ENCODE results near the gene NFS1. TPM values are rescaled to one million over a fixed set of nuclear protein-coding genes. Genes with fewer than 3 reads are reported as not detected.

The NFS1 gene
- total RNA-seq, 2 experiments from 2014 or later, result 32.7 to 34.7 TPM

DNA sequence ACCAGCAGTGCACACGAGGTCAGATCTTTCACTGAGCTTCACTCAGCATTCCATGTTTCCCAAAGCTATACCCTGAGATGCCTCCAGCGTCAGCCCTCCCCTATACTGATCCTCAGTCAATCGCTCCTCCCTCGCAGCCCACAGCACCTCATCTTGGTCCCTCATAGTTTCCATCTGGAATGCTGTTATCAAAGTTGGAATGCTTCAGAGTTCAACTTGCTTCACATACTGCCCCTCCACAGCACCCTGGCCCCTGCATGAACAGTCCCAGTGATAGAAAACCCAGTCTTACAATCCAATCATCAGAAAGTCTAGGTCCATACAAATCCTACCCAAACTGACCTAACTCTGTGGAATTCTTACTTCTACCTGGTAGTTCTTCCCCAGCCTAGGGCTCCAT lies 63.5 kb downstream of the NFS1 start:
- ChIA-PET CTCF (interaction anchor here (1.4 to 2.0 kb wide), 2 partner anchors 16 to 35 kb away, joined by 4 to 6 read pairs; no protein-coding TSS in a partner anchor), POLR2A (no interaction called here)
- Mint-ChIP-seq H3K36me3 (ENCODE audit: low read depth) (peaks cover 13% of the 10 kb centered on the region), H3K9me3 (ENCODE audit: insufficient read depth) (no peaks in the 10 kb centered on the region), H3K4me3 (no peak overlapping the region), H3K4me1 (ENCODE audit: low read depth) (peaks cover 10% of the 10 kb centered on the region), H3K27ac (no peak overlapping the region), H3K27me3 (ENCODE audit: low read depth) (no peaks in the 10 kb centered on the region)
- ATAC-seq, result no peak
- DNase-seq, result no peak

DNA sequence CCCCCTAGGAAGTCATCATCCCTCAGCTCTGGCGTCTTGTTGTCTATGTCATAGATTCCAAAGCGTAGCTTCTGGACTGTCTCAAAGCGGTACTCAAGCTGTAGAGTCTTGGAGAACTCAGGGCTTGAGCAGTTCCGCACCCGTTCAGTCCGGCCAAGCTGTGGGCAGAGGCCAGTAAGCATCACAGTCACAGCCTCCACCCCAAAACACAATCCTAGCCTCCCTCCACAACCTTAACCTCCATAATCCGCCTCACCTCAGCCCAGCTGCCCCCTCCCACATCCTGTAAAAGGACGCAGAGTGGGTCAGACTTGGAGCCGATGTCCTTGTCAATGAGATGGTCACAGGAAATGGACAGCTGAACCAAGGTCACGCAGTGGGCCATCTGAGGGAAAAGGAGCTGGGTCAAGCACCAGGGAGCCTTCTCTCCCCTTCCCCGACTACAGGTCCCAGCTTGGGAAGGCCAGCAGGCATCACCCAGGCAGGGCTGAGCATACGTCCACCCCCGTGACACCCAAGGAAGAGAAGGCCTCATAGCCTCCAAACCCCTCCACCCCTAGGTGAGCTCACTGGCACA lies 66.5 kb downstream of the NFS1 start:
- no peak for ATAC-seq
- ChIA-PET CTCF (interaction anchor here (4.2 kb wide), 1 partner anchor 14 kb away, joined by 24 read pairs; no protein-coding TSS in a partner anchor), POLR2A (no interaction called here)
- Mint-ChIP-seq H3K36me3 (ENCODE audit: low read depth) (peaks cover 30% of the 10 kb centered on the region), H3K27me3 (ENCODE audit: low read depth) (no peaks in the 10 kb centered on the region), H3K9me3 (ENCODE audit: insufficient read depth) (no peaks in the 10 kb centered on the region), H3K27ac (no peak overlapping the region), H3K4me1 (ENCODE audit: low read depth) (no peaks in the 10 kb centered on the region), H3K4me3 (no peak overlapping the region)
- no peak for DNase-seq

GRCh38 chr20:35630636-35631035 lies 68.5 kb downstream of the NFS1 start:
- DNase-seq, result no peak
- no peak overlapping the region for H3K27ac Mint-ChIP-seq
- ChIA-PET POLR2A (interaction anchor here (0.9 to 1.7 kb wide), 2 partner anchors 10 to 31 kb away, joined by 3 to 10 read pairs; no protein-coding TSS in a partner anchor), CTCF (interaction anchor here (1.2 to 4.2 kb wide), 2 partner anchors 12 to 30 kb away, joined by 5 to 24 read pairs; no protein-coding TSS in a partner anchor)
- H3K4me1 Mint-ChIP-seq (ENCODE audit: low read depth), result no peaks in the 10 kb centered on the region
- H3K36me3 Mint-ChIP-seq (ENCODE audit: low read depth), result peaks cover 42% of the 10 kb centered on the region
- no peaks in the 10 kb centered on the region for H3K27me3 Mint-ChIP-seq (ENCODE audit: low read depth)
- no peak for ATAC-seq
- no peak overlapping the region for H3K4me3 Mint-ChIP-seq
- no peaks in the 10 kb centered on the region for H3K9me3 Mint-ChIP-seq (ENCODE audit: insufficient read depth)

DNA sequence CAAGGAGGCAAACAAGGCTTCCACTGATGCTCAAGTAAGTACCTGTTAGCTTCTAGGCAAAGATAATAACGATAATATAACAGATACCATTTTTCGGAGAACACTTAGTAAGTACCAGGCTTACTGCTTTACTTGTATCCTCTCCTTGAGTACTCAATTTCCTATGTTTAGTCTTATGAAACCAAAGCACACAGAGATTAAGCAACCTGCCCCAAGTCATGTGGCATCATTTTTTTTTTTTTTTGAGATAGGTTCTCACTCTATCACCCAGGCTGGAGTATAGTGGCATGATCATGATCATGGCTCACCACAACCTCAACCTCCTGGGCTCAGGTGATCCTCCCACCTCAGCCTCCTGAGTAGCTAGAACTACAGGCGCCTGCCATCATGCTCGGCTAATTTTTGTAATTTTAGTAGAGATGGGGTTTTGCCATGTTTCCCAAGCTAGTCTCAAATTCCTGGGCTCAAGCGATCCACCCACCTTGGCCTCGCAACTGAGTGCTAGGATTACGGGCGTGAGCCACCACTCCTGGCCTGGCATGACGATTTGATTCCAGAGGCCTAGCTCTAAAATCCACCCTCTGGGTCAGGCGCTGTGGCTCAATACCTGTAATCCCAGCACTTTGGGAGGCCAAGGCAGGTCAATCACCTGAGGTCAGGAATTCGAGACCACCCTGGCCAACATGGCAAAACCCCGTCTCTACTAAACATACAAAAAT lies 69.6 kb downstream of the NFS1 start:
- Mint-ChIP-seq H3K27ac (no peak overlapping the region), H3K4me3 (no peak overlapping the region), H3K9me3 (ENCODE audit: insufficient read depth) (no peaks in the 10 kb centered on the region), H3K36me3 (ENCODE audit: low read depth) (peaks cover 45% of the 10 kb centered on the region), H3K4me1 (ENCODE audit: low read depth) (no peaks in the 10 kb centered on the region), H3K27me3 (ENCODE audit: low read depth) (no peaks in the 10 kb centered on the region)
- CTCF ChIA-PET, result interaction anchor here (4.2 kb wide), 1 partner anchor 11 kb away, joined by 24 read pairs; no protein-coding TSS in a partner anchor
- ATAC-seq (no peak), DNase-seq (no peak)
- POLR2A ChIA-PET, result interaction anchor here (0.6 to 1.7 kb wide), 4 partner anchors 9 to 72 kb away, joined by 3 to 10 read pairs (median 3); no protein-coding TSS in a partner anchor

GRCh38 chr20:35627121-35627520 lies 72.0 kb downstream of the NFS1 start:
- no peak overlapping the region for H3K27ac Mint-ChIP-seq
- DNase-seq (no peak), ATAC-seq (no peak)
- H3K36me3 Mint-ChIP-seq (ENCODE audit: low read depth), result peaks cover 43% of the 10 kb centered on the region
- H3K4me3 Mint-ChIP-seq, result no peak overlapping the region
- no peaks in the 10 kb centered on the region for H3K9me3 Mint-ChIP-seq (ENCODE audit: insufficient read depth)
- H3K27me3 Mint-ChIP-seq (ENCODE audit: low read depth), result no peaks in the 10 kb centered on the region
- ChIA-PET POLR2A (no interaction called here), CTCF (interaction anchor here (1.0 kb wide), 1 partner anchor 8 kb away, joined by 6 read pairs; no protein-coding TSS in a partner anchor)
- H3K4me1 Mint-ChIP-seq (ENCODE audit: low read depth), result no peaks in the 10 kb centered on the region

DNA sequence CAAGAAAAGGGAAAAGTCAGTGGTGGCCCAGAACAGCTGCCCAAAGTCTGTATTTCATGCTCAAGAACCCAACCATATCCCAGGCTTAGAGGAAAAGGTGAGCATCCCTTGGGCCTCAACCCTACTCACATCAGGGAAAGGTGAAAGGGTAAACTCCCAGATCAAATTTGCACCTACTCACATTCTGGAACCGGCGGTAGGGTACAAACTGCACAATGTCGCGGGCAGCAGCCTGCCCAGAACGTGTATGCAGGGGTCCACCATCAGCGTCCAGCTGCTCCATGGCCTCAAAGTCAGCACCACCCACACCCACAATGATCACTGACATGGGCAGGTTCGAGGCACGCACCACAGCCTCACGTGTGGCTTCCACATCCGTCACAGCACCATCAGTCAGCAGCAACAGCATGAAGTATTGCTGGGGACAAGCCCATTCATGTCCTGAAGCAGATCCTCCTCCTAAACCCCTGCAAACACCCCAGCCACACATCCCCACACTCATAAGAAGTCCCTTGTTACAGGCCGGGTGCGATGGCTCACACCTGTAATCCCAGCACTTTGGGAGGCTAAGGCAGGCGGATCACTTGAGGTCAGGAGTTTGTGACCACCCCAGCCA lies 72.7 kb downstream of the NFS1 start:
- Mint-ChIP-seq H3K36me3 (ENCODE audit: low read depth) (peaks cover 46% of the 10 kb centered on the region), H3K27ac (peak overlapping the region; percentile 39), H3K4me3 (no peak overlapping the region), H3K4me1 (ENCODE audit: low read depth) (no peaks in the 10 kb centered on the region), H3K9me3 (ENCODE audit: insufficient read depth) (no peaks in the 10 kb centered on the region), H3K27me3 (ENCODE audit: low read depth) (no peaks in the 10 kb centered on the region)
- ChIA-PET CTCF (no interaction called here), POLR2A (no interaction called here)
- DNase-seq (no peak), ATAC-seq (no peak)

DNA sequence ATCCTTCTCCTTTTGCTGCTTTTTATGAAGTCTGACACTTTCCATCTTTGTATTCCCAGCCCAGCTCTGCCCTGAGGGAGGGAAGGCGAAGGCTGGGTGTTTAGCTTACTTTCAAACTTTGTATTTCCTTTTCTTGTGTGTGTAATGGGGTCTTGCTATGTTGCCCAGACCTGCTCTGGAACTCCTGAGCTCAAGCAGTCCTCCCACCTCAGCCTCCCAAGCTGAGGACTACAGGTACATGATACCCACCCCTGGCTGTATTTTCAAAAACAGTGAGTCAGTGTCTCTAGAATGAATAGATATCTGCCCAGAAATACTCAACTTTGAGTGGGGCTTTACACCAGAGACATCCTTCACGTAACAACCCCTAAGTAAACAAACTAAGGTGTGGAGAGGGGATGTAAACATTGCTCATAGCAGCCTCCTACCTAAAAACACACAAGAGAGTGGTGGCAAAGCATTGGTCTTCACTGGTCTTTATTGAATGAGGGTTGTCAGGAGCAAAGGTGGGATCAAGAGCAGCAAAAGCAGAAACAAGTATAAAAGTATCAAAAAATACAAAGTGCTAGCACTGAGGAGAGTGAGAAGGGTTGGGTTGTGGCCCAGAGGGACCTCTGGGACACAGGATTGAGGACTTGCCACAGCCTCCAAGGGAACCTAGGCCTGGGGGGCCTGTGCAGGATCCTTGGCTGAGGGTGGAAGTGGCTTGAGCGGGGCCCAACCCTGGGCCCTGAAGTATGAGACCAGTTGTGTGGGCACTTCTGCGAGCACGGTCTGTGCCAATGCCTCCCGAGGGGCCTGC lies 73.4 kb downstream of the NFS1 start:
- CTCF ChIA-PET, result no interaction called here
- Mint-ChIP-seq H3K27me3 (ENCODE audit: low read depth) (no peaks in the 10 kb centered on the region), H3K36me3 (ENCODE audit: low read depth) (peaks cover 44% of the 10 kb centered on the region), H3K9me3 (ENCODE audit: insufficient read depth) (no peaks in the 10 kb centered on the region), H3K27ac (no peak overlapping the region), H3K4me1 (ENCODE audit: low read depth) (no peaks in the 10 kb centered on the region), H3K4me3 (no peak overlapping the region)
- no peak for ATAC-seq
- DNase-seq, result no peak
- POLR2A ChIA-PET, result interaction anchor here (0.6 to 1.3 kb wide), 2 partner anchors 38 to 184 kb away, joined by 3 to 5 read pairs; partner anchors contain the start of genes CPNE1 and RBM12

- Mint-ChIP-seq H3K27me3 (ENCODE audit: low read depth) (no peaks in the 10 kb centered on the region), H3K4me3 (no peak overlapping the region), H3K9me3 (ENCODE audit: insufficient read depth) (no peaks in the 10 kb centered on the region), H3K27ac (no peak overlapping the region), H3K36me3 (ENCODE audit: low read depth) (peaks cover 17% of the 10 kb centered on the region), H3K4me1 (ENCODE audit: low read depth) (peaks cover 30% of the 10 kb centered on the region)
- CTCF ChIA-PET, result interaction anchor here (1.4 kb wide), 1 partner anchor 264 kb away, joined by 3 read pairs; no protein-coding TSS in a partner anchor
- ATAC-seq, result no peak
- DNase-seq, result no peak
- POLR2A ChIA-PET, result interaction anchor here (2.3 kb wide), 1 partner anchor 9 kb away, joined by 10 read pairs; no protein-coding TSS in a partner anchor
Observed at GRCh38 chr20:35621560-35621946, 77.6 kb downstream of the NFS1 start.

GRCh38 chr20:35620818-35621559 lies 78.2 kb downstream of the NFS1 start:
- CTCF ChIA-PET, result interaction anchor here (1.4 to 4.3 kb wide), 6 partner anchors 9 to 264 kb away, joined by 3 to 43 read pairs (median 17); partner anchors contain the start of gene CEP250
- H3K27me3 Mint-ChIP-seq (ENCODE audit: low read depth), result no peaks in the 10 kb centered on the region
- POLR2A ChIA-PET, result interaction anchor here (2.3 kb wide), 1 partner anchor 9 kb away, joined by 10 read pairs; no protein-coding TSS in a partner anchor
- ATAC-seq (no peak), DNase-seq (no peak)
- H3K4me1 Mint-ChIP-seq (ENCODE audit: low read depth), result peaks cover 30% of the 10 kb centered on the region
- no peak overlapping the region for H3K27ac Mint-ChIP-seq
- H3K9me3 Mint-ChIP-seq (ENCODE audit: insufficient read depth), result no peaks in the 10 kb centered on the region
- H3K4me3 Mint-ChIP-seq, result no peak overlapping the region
- H3K36me3 Mint-ChIP-seq (ENCODE audit: low read depth), result peaks cover 13% of the 10 kb centered on the region

GRCh38 chr20:35619196-35620095 lies 79.7 kb downstream of the NFS1 start:
- peaks cover 37% of the 10 kb centered on the region for H3K4me1 Mint-ChIP-seq (ENCODE audit: low read depth)
- H3K36me3 Mint-ChIP-seq (ENCODE audit: low read depth), result peaks cover 7% of the 10 kb centered on the region
- peaks cover 1% of the 10 kb centered on the region for H3K27me3 Mint-ChIP-seq (ENCODE audit: low read depth)
- ChIA-PET CTCF (interaction anchor here (0.8 to 4.3 kb wide), 27 partner anchors 8 to 335 kb away, joined by 3 to 43 read pairs (median 4); partner anchors contain the start of genes CEP250, CPNE1, ERGIC3 and NFS1), POLR2A (interaction anchor here (0.6 to 5.1 kb wide), 12 partner anchors 9 to 335 kb away, joined by 3 to 72 read pairs (median 4); partner anchors contain the start of genes CPNE1, NFS1, RBM12 and RBM39)
- no peaks in the 10 kb centered on the region for H3K9me3 Mint-ChIP-seq (ENCODE audit: insufficient read depth)
- ATAC-seq (peak; percentile 41), DNase-seq (peak; percentile 83)
- H3K4me3 Mint-ChIP-seq, result peak overlapping the region; percentile 84
- H3K27ac Mint-ChIP-seq, result peak overlapping the region; percentile 81
